K562 (cell line): ENCODE measurements around the gene GNAL. TPM values are rescaled to one million over a fixed set of nuclear protein-coding genes. Genes with fewer than 3 reads are reported as not detected.

Experiments
- ATAC-seq: fragments of 200-7000 bp; cut with Tn5 transposase; 3 replicates; pipeline ENCODE4 v1.9.1; 2020; ENCODE audit warnings: moderate library complexity
- BruUV-seq: library from RNA; stranded (reverse); fragments of 400-500 nt; replicated peaks from 2 replicates; lab custom pipeline; 2021; lab: Mats Ljungman, UMichigan
- CTCF ChIA-PET: fragments of 300-600 bp; formaldehyde crosslinking; extraction: SDS; loops from one replicate; lab custom pipeline; 2021; ENCODE audit warnings: low intra/inter-chr PET ratio; lab: Yijun Ruan, JAX
- POLR2A ChIA-PET: fragments of 300-600, 350-650 bp; sonication (Branson Sonifier 250); formaldehyde crosslinking; extraction: SDS; loops from one replicate; lab custom pipeline; 2021; ENCODE audit warnings: antibody characterized with exemption, inconsistent platforms; lab: Yijun Ruan, JAX
- DNase-seq, 4 experiments: peaks; one replicate each; pipeline versions ENCODE4 v3.0.0 to v3.0.0-alpha.2; 2011 to 2018; ENCODE audit warnings: low spot score in 3 of 4, mixed read lengths in 3 of 4; ENCODE audit errors: extremely low read depth in 1 of 4
- FAIRE-seq: peaks from 2 replicates; lab custom pipeline; 2011; peaks lifted over from hg19 to GRCh38; lab: Jason Lieb, UNC
- H2AFZ ChIP-seq: 2 replicates; pipeline ENCODE4 v1.6.0; 2011; ENCODE audit warnings: low read depth, low read length, control low read depth, inconsistent platforms
- H3K27ac ChIP-seq: fragments of 200-600 bp; 3 replicates; pipeline ENCODE4 v1.8.0; 2011; ENCODE audit warnings: low read depth, mild to moderate bottlenecking, control low read depth, inconsistent platforms, low read length, moderate library complexity, mixed read lengths; ENCODE audit errors: extremely low read depth
- H3K27me3 ChIP-seq, 2 experiments: fragments of 300-600 bp in 1 of 2; 2 replicates in 1 of 2; 3 replicates in 1 of 2; pipeline versions ENCODE4 v1.6.0 to v1.8.0; 2011; ENCODE audit warnings: inconsistent platforms in 2 of 2, low read length in 2 of 2, mild to moderate bottlenecking in 1 of 2, mixed read lengths in 1 of 2, moderate library complexity in 1 of 2; ENCODE audit not compliant: control insufficient read depth in 2 of 2, insufficient read depth in 2 of 2
- H3K36me3 ChIP-seq: fragments of 300-600 bp; 3 replicates; pipeline ENCODE4 v1.8.0; 2011; ENCODE audit warnings: mild to moderate bottlenecking, low read length, inconsistent platforms; ENCODE audit not compliant: control insufficient read depth, insufficient read depth
- H3K4me1 ChIP-seq, 2 experiments: fragments of 200-600 bp in 1 of 2; replicated peaks in 1 of 2; 2 replicates in 1 of 2; 3 replicates in 1 of 2; pipeline versions ENCODE4 v1.5.1 to v1.8.0; 2011; ENCODE audit warnings: inconsistent platforms in 2 of 2, low read length in 2 of 2, mild to moderate bottlenecking in 1 of 2, mixed read lengths in 1 of 2, moderate library complexity in 1 of 2; ENCODE audit not compliant: control insufficient read depth in 2 of 2, insufficient read depth in 2 of 2
- H3K4me2 ChIP-seq: 2 replicates; pipeline ENCODE4 v1.6.1; 2011; ENCODE audit warnings: low read length, control low read depth, inconsistent platforms, mixed read lengths; ENCODE audit not compliant: insufficient read depth
- H3K4me3 ChIP-seq: fragments of 200-600 bp; sonication (generic), shearing (Covaris generic); 2 replicates; pipeline ENCODE4 v1.5.1; 2016; ENCODE audit warnings: control low read depth, inconsistent platforms
- H3K79me2 ChIP-seq: fragments of 200-600 bp; 3 replicates; pipeline ENCODE4 v1.8.0; 2011; ENCODE audit warnings: low read length, inconsistent platforms; ENCODE audit not compliant: control insufficient read depth, insufficient read depth
- H3K9ac ChIP-seq, 2 experiments: 2 replicates each; pipeline versions ENCODE4 v1.6.0 to v1.6.1; 2011; ENCODE audit warnings: low read depth in 2 of 2, low read length in 2 of 2, control low read depth in 1 of 2, inconsistent platforms in 1 of 2, mild to moderate bottlenecking in 1 of 2, mixed read lengths in 1 of 2; ENCODE audit not compliant: insufficient read depth in 1 of 2
- H3K9me1 ChIP-seq: one replicate; pipeline ENCODE4 v1.6.0; 2011; ENCODE audit warnings: inconsistent platforms, mild to moderate bottlenecking, low read length, moderate library complexity; ENCODE audit not compliant: control insufficient read depth, insufficient read depth
- H3K9me3 ChIP-seq: replicated peaks from 2 replicates; pipeline ENCODE4 v1.5.1; 2011; ENCODE audit warnings: low read depth, low read length, inconsistent platforms; ENCODE audit not compliant: control insufficient read depth, insufficient read depth
- H4K20me1 ChIP-seq: replicated peaks from 2 replicates; pipeline ENCODE4 v1.6.1; 2011; ENCODE audit warnings: low read length, inconsistent platforms, mixed read lengths; ENCODE audit not compliant: control insufficient read depth, insufficient read depth
- BHLHE40 ChIP-seq: IDR thresholded peaks from 2 replicates; pipeline ENCODE4 v1.6.1; 2011; ENCODE audit warnings: low read length, improper control_type of control experiment
- KHSRP ChIP-seq: fragments of 450-650 bp; IDR thresholded peaks from 2 replicates; pipeline ENCODE4 v1.6.1; 2017
- MAFG ChIP-seq: fragments of 450-650 bp; conservative IDR thresholded peaks from 2 replicates; pipeline ENCODE4 v1.6.1; 2016; ENCODE audit warnings: missing genetic modification characterization, missing compliant biosample characterization
- TARDBP ChIP-seq: fragments of 450-650 bp; IDR thresholded peaks from 2 replicates; pipeline ENCODE4 v1.6.1; 2016
- TSC22D4 ChIP-seq: fragments of 450-650 bp; IDR thresholded peaks from 2 replicates; pipeline ENCODE4 v1.6.1; 2016; ENCODE audit warnings: missing genetic modification characterization, missing biosample characterization, control low read depth
- ZMIZ1 ChIP-seq, 2 experiments: fragments of 150-350 bp in 1 of 2; IDR thresholded peaks; 2 replicates each; pipeline ENCODE4 v1.6.1; 2012 to 2016; ENCODE audit warnings: low read depth in 2 of 2, low read length in 2 of 2, mild to moderate bottlenecking in 1 of 2, moderate library complexity in 1 of 2
- ZNF316 ChIP-seq: fragments of 450-650 bp; IDR thresholded peaks from 2 replicates; pipeline ENCODE4 v1.6.1; 2016
- WGBS: fragments of 100-300 bp; shearing (Covaris generic); methylation state at CpG from one replicate; pipeline ENCODE4 v1.1.6; 2016; ENCODE audit warnings: low coverage, mixed read lengths; ENCODE audit not compliant: insufficient coverage; ENCODE audit errors: missing lambda C conversion rate; 5-methylcytosine and 5-hydroxymethylcytosine counted together
- in situ Hi-C: fragments of 300-500 bp; cut with MboI; formaldehyde crosslinking; loops from 4 replicates; pipeline ENCODE4 v1.15.0; 2018; ENCODE audit warnings: inconsistent platforms, mixed read lengths
- intact Hi-C: fragments of 100-400 bp; cut with micrococcal nuclease; formaldehyde crosslinking; loops from 2 replicates; pipeline ENCODE4 v1.14.2; 2022
- polyA plus RNA-seq, 8 experiments: library from polyadenylated mRNA; depleted of rRNA in 4 of 8; stranded (reverse) in 5 of 8; unstranded in 3 of 8; fragments of >200 nt; fragmentation: Nextera tagmentation in 2 of 8; fragmentation: Illumina TruSeq in 1 of 8; extraction: Ambion mirVana in 2 of 8; extraction: Trizol in 1 of 8; gene quantifications; 2 replicates each; pipeline versions ENCODE4 v1.2.1 to v1.2.3, GENCODE V29; 2011 to 2014; ENCODE audit warnings: inconsistent platforms in 1 of 8, missing spikeins in 1 of 8
- total RNA-seq, 7 experiments: library from RNA; depleted of rRNA in 6 of 7; stranded (reverse); fragments of >200 nt in 6 of 7; fragmentation: Illumina TruSeq in 2 of 7; extraction: Trizol in 2 of 7; gene quantifications; 2 replicates each; pipeline versions ENCODE4 v1.2.1 to v1.2.3, GENCODE V29; 2011 to 2021; ENCODE audit warnings: low replicate concordance in 1 of 7
- TF ChIP-seq, protein P1 (sequence below): sonication (generic); formaldehyde crosslinking; IDR thresholded peaks from 2 replicates; pipeline ENCODE4 v1.8.0; 2022; ENCODE audit warnings: mild to moderate bottlenecking, missing genetic modification reagents
- TF ChIP-seq, protein P2 (sequence below): fragments of 450-650 bp; IDR thresholded peaks from 2 replicates; pipeline ENCODE4 v1.6.1; 2018; ENCODE audit warnings: mild to moderate bottlenecking, low read depth; ENCODE audit not compliant: partially characterized antibody
- TF ChIP-seq, protein P3 (sequence below): sonication (generic); formaldehyde crosslinking; IDR thresholded peaks from 2 replicates; pipeline ENCODE4 v1.8.1; 2023; ENCODE audit warnings: mild to moderate bottlenecking, missing genetic modification reagents, moderate library complexity

The GNAL gene
- total and polyA plus RNA-seq, 9 of the 15 experiments (the other 6 are each of a cell fraction or from before 2014, with no cell fraction given), result under 0.01 to 0.10 (median 0.01) TPM; not detected in 5

DNA sequence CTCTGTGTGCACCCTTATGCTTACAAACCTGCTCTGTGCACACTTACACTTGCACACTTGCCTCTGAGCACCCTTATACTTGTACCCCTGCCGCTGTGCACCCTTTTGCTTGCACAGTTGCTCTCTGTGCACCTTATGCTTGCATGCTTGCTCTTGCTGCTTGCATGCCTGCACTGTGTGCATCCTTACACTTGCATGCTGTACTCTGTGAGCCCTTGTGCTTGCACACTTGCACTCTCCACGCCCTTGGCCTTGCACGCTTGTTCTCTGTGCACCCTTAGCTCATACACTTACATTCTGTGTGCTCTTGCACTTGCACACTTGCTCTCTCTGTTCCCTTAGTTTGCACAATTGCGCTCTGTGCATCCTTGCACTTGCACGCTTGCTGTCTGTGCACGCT lies 78.3 kb downstream of the GNAL start (continued):
- TF ChIP-seq, protein P1, sequence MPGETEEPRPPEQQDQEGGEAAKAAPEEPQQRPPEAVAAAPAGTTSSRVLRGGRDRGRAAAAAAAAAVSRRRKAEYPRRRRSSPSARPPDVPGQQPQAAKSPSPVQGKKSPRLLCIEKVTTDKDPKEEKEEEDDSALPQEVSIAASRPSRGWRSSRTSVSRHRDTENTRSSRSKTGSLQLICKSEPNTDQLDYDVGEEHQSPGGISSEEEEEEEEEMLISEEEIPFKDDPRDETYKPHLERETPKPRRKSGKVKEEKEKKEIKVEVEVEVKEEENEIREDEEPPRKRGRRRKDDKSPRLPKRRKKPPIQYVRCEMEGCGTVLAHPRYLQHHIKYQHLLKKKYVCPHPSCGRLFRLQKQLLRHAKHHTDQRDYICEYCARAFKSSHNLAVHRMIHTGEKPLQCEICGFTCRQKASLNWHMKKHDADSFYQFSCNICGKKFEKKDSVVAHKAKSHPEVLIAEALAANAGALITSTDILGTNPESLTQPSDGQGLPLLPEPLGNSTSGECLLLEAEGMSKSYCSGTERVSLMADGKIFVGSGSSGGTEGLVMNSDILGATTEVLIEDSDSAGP (CRISPR knock-in tag), result no peak
- TF ChIP-seq TARDBP (no peak), TSC22D4 (tag) (no peak), KHSRP (no peak)
- TF ChIP-seq, protein P2, sequence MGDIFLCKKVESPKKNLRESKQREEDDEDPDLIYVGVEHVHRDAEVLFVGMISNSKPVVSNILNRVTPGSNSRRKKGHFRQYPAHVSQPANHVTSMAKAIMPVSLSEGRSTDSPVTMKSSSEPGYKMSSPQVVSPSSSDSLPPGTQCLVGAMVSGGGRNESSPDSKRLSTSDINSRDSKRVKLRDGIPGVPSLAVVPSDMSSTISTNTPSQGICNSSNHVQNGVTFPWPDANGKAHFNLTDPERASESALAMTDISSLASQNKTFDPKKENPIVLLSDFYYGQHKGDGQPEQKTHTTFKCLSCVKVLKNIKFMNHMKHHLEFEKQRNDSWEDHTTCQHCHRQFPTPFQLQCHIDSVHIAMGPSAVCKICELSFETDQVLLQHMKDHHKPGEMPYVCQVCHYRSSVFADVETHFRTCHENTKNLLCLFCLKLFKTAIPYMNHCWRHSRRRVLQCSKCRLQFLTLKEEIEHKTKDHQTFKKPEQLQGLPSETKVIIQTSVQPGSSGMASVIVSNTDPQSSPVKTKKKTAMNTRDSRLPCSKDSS, result no peak

- Histone ChIP-seq H3K27ac (no peak overlapping the region), H2AFZ (no peak overlapping the region), H4K20me1 (no peaks in the 10 kb centered on the region; the same call in 1 of the 2 replicates), H3K4me1 (no peaks in the 10 kb centered on the region), H3K4me2 (no peak overlapping the region), H3K36me3 (no peaks in the 10 kb centered on the region), H3K27me3 (peaks cover 7 to 22% of the 10 kb centered on the region in 2 experiments), H3K9me3 (no peaks in the 10 kb centered on the region), H3K4me3 (no peak overlapping the region), H3K9ac (no peak overlapping the region), H3K79me2 (no peaks in the 10 kb centered on the region), H3K9me1 (no peaks in the 10 kb centered on the region)
- WGBS, result 7% methylated on average over 4 of the region's 4 CpGs
- no TSS peak for BruUV-seq
- DNase-seq, result no peak
- no peak for ATAC-seq
- no peak for FAIRE-seq
- intact Hi-C loops (no loop called here), in situ Hi-C loops (no loop called here)
- POLR2A ChIA-PET, result no interaction called here
- no peak for TF ChIP-seq ZMIZ1 (IDR thresholded peaks at IDR 0.05; ENCODE audit: low read depth in 2 of 2, low read length in 2 of 2)
- no peak for TF ChIP-seq BHLHE40
- peak; percentile 9; the same call in 1 of the 2 replicates for TF ChIP-seq ZNF316
- TF ChIP-seq MAFG (tag), result 0 out of 2 replicates have a peak, but pooled peaks have one; percentile 8
- TF ChIP-seq, protein P3, sequence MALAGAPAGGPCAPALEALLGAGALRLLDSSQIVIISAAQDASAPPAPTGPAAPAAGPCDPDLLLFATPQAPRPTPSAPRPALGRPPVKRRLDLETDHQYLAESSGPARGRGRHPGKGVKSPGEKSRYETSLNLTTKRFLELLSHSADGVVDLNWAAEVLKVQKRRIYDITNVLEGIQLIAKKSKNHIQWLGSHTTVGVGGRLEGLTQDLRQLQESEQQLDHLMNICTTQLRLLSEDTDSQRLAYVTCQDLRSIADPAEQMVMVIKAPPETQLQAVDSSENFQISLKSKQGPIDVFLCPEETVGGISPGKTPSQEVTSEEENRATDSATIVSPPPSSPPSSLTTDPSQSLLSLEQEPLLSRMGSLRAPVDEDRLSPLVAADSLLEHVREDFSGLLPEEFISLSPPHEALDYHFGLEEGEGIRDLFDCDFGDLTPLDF (CRISPR knock-in tag), result no peak
- CTCF ChIA-PET, result no interaction called here
Observed at GRCh38 chr18:11767935-11768334, 78.9 kb downstream of the GNAL start.
